ENCODE results near the gene PCCA. TPM values are rescaled to one million over a fixed set of nuclear protein-coding genes. Genes with fewer than 3 reads are reported as not detected.

PCCA gene
- total RNA-seq, 1 experiment from 2014 or later, result 52.8 TPM

DNA sequence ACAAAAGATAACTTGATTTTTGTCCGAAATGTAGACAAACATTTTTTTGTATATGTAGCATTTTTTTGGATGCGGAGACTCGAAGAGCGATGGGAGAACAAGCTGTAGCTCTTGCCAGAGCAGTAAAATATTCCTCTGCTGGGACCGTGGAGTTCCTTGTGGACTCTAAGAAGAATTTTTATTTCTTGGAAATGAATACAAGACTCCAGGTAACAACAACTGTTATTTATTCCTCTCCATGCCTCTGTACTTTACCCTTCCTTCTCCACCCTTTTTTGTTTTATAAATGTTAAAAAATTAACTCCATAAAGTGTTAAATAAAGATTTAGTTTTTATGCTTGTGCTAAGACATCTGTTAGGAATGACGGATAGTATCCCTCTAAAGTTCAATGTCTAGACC, 184.2 kb downstream of the PCCA start (continued):
- TF ChIP-seq, protein P1, sequence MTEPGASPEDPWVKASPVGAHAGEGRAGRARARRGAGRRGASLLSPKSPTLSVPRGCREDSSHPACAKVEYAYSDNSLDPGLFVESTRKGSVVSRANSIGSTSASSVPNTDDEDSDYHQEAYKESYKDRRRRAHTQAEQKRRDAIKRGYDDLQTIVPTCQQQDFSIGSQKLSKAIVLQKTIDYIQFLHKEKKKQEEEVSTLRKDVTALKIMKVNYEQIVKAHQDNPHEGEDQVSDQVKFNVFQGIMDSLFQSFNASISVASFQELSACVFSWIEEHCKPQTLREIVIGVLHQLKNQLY (CRISPR knock-in tag; IDR thresholded peaks at IDR 0.05), result no peak

DNA sequence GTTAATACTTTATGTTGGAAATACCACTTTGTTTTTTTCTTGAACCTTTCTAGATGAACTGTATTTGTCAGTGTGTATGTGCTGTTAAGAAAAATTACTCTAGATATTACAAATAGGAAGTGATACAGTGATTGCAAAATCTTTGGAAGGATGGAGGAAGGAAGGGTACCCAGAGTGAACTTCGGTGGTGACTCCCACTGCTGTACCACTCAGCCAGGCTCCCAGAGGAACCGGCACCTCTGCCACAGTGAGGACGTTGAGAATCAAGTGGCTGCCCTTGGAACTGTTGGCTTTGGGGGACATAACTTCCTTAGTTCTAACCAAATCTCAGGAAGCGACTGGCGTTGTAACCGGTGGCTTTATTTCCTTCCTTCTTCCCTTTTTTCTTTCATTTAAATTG, 184.7 kb downstream of the PCCA start:
- Mint-ChIP-seq H3K36me3 (peaks cover 4% of the 10 kb centered on the region), H3K27me3 (ENCODE audit: low read depth) (no peaks in the 10 kb centered on the region), H3K27ac (no peak overlapping the region), H3K4me1 (peaks cover 8% of the 10 kb centered on the region), H3K9me3 (no peaks in the 10 kb centered on the region), H3K4me3 (no peak overlapping the region)
- peak; percentile 65; the same call in 1 of the 2 replicates for ATAC-seq
- TF ChIP-seq, protein P1 (CRISPR knock-in tag; IDR thresholded peaks at IDR 0.05), result no peak
- no peak for TF ChIP-seq ZNF416 (CRISPR knock-in tag; IDR thresholded peaks at IDR 0.05)
- TF ChIP-seq NR1H2 (CRISPR knock-in tag; IDR thresholded peaks at IDR 0.05), result no peak
- TF ChIP-seq ZNF671 (CRISPR knock-in tag; IDR thresholded peaks at IDR 0.05), result no peak
- TF ChIP-seq, protein P2, sequence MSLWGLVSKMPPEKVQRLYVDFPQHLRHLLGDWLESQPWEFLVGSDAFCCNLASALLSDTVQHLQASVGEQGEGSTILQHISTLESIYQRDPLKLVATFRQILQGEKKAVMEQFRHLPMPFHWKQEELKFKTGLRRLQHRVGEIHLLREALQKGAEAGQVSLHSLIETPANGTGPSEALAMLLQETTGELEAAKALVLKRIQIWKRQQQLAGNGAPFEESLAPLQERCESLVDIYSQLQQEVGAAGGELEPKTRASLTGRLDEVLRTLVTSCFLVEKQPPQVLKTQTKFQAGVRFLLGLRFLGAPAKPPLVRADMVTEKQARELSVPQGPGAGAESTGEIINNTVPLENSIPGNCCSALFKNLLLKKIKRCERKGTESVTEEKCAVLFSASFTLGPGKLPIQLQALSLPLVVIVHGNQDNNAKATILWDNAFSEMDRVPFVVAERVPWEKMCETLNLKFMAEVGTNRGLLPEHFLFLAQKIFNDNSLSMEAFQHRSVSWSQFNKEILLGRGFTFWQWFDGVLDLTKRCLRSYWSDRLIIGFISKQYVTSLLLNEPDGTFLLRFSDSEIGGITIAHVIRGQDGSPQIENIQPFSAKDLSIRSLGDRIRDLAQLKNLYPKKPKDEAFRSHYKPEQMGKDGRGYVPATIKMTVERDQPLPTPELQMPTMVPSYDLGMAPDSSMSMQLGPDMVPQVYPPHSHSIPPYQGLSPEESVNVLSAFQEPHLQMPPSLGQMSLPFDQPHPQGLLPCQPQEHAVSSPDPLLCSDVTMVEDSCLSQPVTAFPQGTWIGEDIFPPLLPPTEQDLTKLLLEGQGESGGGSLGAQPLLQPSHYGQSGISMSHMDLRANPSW (CRISPR knock-in tag; conservative IDR thresholded peaks at IDR 0.05; ENCODE audit: low read depth), result no peak
- no peak for TF ChIP-seq ATF1 (CRISPR knock-in tag; IDR thresholded peaks at IDR 0.05)
- TF ChIP-seq NR3C1 (CRISPR knock-in tag; conservative IDR thresholded peaks at IDR 0.05; ENCODE audit: low read depth), result no peak
- no peak for TF ChIP-seq TP53 (CRISPR knock-in tag; IDR thresholded peaks at IDR 0.05)
- TF ChIP-seq ZNF232 (CRISPR knock-in tag; IDR thresholded peaks at IDR 0.05), result no peak
- TF ChIP-seq ZNF317 (CRISPR knock-in tag; IDR thresholded peaks at IDR 0.05; ENCODE audit: borderline replicate concordance, low read depth), result no peak
- TF ChIP-seq, protein P3, sequence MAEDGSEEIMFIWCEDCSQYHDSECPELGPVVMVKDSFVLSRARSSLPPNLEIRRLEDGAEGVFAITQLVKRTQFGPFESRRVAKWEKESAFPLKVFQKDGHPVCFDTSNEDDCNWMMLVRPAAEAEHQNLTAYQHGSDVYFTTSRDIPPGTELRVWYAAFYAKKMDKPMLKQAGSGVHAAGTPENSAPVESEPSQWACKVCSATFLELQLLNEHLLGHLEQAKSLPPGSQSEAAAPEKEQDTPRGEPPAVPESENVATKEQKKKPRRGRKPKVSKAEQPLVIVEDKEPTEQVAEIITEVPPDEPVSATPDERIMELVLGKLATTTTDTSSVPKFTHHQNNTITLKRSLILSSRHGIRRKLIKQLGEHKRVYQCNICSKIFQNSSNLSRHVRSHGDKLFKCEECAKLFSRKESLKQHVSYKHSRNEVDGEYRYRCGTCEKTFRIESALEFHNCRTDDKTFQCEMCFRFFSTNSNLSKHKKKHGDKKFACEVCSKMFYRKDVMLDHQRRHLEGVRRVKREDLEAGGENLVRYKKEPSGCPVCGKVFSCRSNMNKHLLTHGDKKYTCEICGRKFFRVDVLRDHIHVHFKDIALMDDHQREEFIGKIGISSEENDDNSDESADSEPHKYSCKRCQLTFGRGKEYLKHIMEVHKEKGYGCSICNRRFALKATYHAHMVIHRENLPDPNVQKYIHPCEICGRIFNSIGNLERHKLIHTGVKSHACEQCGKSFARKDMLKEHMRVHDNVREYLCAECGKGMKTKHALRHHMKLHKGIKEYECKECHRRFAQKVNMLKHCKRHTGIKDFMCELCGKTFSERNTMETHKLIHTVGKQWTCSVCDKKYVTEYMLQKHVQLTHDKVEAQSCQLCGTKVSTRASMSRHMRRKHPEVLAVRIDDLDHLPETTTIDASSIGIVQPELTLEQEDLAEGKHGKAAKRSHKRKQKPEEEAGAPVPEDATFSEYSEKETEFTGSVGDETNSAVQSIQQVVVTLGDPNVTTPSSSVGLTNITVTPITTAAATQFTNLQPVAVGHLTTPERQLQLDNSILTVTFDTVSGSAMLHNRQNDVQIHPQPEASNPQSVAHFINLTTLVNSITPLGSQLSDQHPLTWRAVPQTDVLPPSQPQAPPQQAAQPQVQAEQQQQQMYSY (CRISPR knock-in tag; IDR thresholded peaks at IDR 0.05), result no peak
- no peak for TF ChIP-seq OVOL2 (CRISPR knock-in tag; IDR thresholded peaks at IDR 0.05; ENCODE audit: borderline replicate concordance)
- no peak for DNase-seq (ENCODE audit: low spot score)
- CTCF ChIA-PET, result no interaction called here
- POLR2A ChIA-PET, result no interaction called here

DNA sequence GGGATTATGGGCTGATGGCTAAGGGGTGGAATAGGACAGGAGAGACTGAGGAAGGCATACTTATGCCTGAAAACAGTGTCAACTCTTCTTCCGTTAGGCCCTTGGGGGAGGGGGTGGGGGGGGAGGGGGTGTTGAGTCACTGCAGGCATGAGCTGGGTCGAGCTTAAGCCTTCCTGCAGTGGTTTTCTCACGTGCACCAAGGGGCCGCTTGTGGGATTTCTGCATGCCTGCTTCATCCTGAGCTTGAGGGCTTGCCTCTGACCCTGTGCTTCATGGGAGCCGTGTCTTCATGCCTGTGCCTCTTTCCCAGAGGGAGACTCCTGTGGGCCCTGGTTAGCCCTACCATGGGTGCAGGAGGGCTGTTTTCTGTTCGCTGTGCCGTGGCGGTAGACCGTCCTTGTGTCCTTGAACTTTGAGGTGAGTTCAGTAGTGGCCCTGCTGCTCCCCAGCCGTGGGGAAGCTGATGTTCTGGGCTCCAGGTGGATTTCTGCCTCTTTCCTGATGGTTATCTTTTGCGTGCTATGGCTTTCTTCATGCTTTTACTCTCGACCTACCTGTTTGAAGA, 186.1 kb downstream of the PCCA start:
- H3K9me3 Mint-ChIP-seq, result no peaks in the 10 kb centered on the region
- H3K27ac Mint-ChIP-seq, result peak overlapping the region; percentile 25; the same call in 1 of the 2 replicates
- H3K36me3 Mint-ChIP-seq, result 0 out of 2 replicates have a peak, but pooled peaks cover under 1% of the 10 kb centered on the region
- DNase-seq (ENCODE audit: low spot score), result no peak
- ChIA-PET POLR2A (no interaction called here), CTCF (interaction anchor here (0.5 kb wide), 1 partner anchor 40 kb away, joined by 3 read pairs; no protein-coding TSS in a partner anchor)
- H3K4me3 Mint-ChIP-seq, result no peak overlapping the region
- peak; percentile 65 for ATAC-seq
- H3K4me1 Mint-ChIP-seq, result peaks cover 8% of the 10 kb centered on the region
- H3K27me3 Mint-ChIP-seq (ENCODE audit: low read depth), result no peaks in the 10 kb centered on the region
- no peak for TF ChIP-seq HMGA2 (CRISPR knock-in tag; IDR thresholded peaks at IDR 0.05)
- no peak for TF ChIP-seq RORB (CRISPR knock-in tag; IDR thresholded peaks at IDR 0.05)
- TF ChIP-seq, protein P4, sequence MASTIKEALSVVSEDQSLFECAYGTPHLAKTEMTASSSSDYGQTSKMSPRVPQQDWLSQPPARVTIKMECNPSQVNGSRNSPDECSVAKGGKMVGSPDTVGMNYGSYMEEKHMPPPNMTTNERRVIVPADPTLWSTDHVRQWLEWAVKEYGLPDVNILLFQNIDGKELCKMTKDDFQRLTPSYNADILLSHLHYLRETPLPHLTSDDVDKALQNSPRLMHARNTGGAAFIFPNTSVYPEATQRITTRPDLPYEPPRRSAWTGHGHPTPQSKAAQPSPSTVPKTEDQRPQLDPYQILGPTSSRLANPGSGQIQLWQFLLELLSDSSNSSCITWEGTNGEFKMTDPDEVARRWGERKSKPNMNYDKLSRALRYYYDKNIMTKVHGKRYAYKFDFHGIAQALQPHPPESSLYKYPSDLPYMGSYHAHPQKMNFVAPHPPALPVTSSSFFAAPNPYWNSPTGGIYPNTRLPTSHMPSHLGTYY (CRISPR knock-in tag; IDR thresholded peaks at IDR 0.05), result no peak
- no peak for TF ChIP-seq ZBTB21 (CRISPR knock-in tag; IDR thresholded peaks at IDR 0.05; ENCODE audit: borderline replicate concordance)
- no peak for TF ChIP-seq FOXJ3 (CRISPR knock-in tag; IDR thresholded peaks at IDR 0.05; ENCODE audit: borderline replicate concordance)
- no peak for TF ChIP-seq ZNF416 (CRISPR knock-in tag; IDR thresholded peaks at IDR 0.05)
- TF ChIP-seq, protein P5, sequence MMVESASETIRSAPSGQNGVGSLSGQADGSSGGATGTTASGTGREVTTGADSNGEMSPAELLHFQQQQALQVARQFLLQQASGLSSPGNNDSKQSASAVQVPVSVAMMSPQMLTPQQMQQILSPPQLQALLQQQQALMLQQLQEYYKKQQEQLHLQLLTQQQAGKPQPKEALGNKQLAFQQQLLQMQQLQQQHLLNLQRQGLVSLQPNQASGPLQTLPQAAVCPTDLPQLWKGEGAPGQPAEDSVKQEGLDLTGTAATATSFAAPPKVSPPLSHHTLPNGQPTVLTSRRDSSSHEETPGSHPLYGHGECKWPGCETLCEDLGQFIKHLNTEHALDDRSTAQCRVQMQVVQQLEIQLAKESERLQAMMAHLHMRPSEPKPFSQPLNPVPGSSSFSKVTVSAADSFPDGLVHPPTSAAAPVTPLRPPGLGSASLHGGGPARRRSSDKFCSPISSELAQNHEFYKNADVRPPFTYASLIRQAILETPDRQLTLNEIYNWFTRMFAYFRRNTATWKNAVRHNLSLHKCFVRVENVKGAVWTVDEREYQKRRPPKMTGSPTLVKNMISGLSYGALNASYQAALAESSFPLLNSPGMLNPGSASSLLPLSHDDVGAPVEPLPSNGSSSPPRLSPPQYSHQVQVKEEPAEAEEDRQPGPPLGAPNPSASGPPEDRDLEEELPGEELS (CRISPR knock-in tag; IDR thresholded peaks at IDR 0.05), result no peak
- no peak for TF ChIP-seq SP1 (CRISPR knock-in tag; conservative IDR thresholded peaks at IDR 0.05)
- TF ChIP-seq, protein P6, sequence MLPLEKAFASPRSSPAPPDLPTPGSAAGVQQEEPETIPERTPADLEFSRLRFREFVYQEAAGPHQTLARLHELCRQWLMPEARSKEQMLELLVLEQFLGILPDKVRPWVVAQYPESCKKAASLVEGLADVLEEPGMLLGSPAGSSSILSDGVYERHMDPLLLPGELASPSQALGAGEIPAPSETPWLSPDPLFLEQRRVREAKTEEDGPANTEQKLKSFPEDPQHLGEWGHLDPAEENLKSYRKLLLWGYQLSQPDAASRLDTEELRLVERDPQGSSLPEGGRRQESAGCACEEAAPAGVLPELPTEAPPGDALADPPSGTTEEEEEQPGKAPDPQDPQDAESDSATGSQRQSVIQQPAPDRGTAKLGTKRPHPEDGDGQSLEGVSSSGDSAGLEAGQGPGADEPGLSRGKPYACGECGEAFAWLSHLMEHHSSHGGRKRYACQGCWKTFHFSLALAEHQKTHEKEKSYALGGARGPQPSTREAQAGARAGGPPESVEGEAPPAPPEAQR (CRISPR knock-in tag; IDR thresholded peaks at IDR 0.05), result no peak
